GM18873 (cell line): Measurements from ENCODE around the gene INO80.

Experiments
- ATAC-seq: cut with Tn5 transposase; IDR thresholded peaks from one replicate; pipeline ENCODE4 v1.9.1; 2021; ENCODE audit warnings: mild to moderate bottlenecking, moderate library complexity, moderate number of reproducible peaks; ENCODE audit not compliant: unreplicated experiment, low FRiP score

INO80 gene

DNA sequence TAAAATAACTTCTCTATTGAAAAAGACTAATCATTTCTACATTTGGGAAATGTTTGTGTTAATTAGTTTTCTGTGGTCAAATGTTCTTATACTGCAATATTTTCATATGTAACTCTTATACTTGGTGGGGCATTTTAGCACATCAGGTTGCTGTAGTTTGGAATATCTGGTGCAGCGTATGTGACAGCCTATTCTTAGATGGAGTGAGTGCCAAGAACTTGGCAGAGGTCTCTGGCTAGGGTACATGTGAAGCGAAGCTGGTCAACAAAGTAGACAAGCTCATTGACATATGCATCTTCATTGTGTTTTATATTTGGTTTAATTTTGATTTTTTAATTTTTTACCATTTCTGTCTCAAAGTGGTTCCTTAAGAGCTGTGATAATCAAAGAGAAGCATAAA is 109.6 kb downstream of the INO80 start:
- no peak for ATAC-seq

DNA sequence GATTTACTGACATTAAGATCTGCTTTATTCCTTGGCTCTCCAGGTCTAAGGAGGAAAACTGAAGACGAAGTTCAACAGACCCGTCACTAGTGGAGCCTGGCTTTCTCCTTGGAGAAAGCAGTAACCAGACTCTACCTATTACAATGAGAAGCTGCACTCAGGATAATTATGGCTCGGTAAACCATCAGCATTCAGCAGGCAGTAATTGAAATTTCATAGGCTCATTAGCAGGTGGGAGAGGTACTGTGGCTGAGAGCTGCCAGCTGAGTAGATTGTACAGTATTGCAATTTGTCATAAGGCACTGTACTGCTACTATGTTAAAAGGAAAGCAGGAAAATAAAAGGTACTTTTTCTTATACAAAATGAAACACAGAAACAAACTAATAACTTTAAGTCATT is 111.6 kb downstream of the INO80 start:
- no peak for ATAC-seq

DNA sequence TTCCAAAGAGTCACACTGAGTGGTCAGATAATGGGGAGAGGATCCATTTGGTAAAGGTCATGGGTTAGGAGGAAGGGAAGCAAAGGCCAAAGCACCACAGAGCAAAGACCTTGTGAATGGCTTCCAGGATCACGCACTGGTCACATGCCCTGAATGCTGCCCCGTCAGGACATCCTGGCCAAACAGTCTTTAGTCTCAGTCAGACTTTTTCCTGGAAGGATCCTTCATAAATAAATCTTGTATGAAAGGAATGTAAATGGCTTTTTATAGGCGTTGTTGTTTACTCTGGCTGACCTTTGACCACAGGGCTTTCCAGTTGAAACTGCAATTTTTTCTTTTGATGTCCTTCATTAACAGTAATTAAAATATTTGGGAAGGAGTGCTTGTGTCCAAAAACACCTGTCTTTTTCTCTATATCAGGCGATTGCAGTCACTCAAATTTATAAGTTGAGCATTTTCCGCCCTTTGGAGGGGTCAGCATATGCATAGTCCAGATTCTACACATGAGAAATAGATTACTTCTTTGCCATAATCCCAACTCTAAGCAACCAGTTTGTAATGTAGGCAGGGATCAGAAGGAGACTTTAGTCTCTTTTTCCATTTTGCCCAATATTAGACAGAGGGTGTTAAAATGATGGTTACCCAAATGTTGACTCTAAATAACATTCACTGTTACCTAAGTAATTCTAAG is 114.4 kb downstream of the INO80 start:
- no peak for ATAC-seq

DNA sequence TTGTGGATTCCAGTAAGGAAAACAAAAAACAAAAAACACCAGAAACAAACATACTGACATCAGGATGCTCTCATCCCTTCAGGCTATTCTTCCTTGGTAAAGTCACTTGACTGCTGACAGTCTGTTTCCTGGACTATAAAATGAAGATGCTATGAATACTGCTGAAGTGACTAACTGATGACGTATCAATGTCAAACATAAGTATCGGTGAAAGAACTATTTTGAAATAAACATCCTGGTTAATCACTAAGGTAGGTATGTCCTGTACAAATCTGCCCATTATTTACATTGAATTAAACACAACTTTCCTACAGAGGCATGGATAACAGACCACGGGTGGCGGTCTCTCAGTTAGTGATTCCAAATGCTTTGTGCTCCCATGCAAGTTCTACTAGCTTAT is 116.9 kb downstream of the INO80 start:
- no peak for ATAC-seq

DNA sequence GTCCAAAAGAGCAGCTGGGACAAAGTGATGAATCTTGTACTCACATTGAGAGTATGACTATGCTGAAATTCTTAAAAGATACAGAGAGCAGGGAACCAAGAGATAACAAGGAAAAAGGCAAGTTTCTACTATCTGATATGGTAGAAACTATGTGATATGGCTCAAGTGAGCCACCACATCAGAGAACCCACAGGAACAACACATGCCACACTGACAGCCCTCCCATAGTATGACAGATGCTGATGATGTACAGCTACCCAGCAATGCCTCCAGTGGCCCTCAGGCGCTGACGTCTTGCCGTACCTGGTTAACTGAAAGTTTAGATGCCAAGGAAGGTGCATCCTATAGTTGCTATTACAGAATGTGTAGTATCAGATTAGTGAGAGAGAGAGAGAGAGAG is 120.4 kb downstream of the INO80 start:
- ATAC-seq, result no peak

DNA sequence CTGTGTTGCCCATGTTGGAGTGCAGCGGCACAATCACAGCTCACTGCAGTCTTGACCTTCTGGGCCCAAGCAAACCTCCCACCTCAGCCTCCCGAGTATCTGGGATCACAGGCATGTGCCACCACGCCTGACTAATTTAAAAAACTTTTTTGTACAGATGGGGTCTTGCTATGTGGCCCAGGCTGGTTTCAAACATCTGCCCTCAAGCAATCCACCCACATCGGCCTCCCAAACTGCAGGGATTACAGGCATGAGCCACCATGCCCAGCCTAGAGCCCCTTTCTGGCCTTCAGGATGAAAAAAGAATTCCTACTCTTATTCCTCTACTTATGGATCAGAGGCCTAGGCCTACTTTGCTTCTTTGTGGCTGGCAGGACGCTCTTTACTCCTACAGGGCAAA is 123.3 kb downstream of the INO80 start:
- ATAC-seq, result no peak

DNA sequence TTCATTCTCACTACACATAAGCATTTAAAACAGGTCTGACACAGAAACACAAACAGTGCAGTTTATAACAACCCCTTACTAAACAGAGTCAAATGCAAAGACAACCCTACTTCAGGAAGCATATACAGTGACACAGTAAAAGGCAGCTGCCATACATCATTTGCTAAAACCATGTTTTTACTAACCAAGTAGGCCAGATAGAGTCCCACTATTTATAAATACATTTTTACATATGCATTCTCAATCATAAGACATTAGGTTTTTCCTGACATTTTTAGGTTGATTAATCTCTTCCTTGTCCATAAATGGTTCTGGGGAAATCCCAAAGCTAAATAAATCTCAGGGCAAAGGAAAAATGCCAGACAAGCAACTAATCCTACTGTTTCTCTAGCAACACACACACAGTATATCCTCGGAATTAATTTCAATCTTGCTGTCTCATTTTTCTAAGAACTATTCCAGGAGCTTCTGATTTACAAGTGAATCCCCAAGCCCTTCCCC is 123.8 kb downstream of the INO80 start:
- no peak for ATAC-seq

DNA sequence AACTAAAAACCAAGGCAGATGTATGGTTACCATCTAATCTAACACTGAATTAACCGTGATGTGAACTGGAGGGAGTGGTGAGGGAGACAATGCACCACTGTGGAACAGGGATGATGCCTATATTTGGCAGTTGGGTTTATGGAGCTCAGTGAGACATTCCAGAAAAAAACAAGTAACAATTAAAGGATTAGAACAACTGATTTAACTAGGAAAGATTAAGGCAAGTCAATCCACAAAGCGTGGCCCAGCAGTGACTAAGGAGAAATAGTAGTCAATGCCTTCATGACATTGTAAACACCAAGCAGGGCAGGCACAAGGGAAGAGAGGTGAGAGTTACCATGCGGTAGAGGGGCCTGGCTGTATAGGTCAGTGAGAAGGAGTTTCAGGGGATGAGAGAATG is 124.7 kb downstream of the INO80 start:
- ATAC-seq, result no peak

DNA sequence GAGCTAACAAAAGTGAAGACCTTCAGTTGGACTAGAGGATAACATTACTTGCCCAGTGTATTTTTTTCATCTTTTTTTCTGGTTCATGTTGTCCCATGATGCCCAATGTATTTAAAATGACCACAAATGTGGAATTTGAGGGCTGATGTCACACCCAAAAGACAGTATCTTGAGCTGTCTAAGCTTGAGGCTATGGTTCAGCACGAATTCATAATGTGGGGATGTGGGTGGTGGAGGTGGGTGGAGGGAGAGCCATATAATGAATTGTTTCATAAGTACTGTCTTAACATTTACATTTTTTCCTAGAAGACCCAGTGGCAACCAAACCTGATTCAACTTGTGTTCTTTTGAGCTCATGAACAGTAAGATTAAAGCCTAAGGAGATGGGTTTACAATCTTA is 125.3 kb downstream of the INO80 start:
- ATAC-seq, result no peak

DNA sequence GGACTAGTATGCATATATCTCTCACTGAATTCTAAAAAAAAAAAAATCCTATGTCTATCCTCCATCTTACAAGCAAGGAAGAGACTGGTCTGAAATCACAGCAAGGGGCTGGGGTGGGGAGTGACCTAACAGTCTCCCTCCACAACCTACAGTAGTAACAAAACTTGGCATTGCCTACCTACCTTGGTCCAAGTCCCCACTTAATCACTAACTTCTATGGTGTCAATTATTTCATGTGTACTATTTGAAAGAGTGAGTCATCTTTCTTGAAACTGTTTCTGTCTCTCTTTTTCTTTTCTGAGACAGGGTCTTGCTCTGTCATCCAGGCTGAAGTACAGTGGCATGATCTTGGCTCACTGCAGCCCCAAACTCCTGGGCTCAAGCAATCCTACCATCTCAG is 126.0 kb downstream of the INO80 start:
- ATAC-seq, result no peak

DNA sequence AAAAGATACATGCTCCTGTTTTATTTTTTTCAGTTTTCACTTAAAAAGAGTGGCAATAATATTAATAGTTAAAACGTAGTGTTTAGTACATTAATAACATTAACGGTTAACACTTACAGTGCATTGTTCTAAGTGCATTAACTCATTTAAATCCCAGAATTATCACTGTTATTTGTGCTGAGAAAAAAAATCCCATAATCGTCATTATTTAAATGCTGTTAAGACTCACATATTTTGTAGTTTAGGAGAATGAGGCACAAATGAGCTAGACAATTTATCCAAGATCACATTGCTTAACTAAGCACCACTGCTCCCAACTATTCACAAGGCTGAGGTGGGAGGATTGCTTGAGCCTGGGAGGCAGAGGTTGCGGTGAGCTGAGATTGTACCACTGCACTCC is 127.9 kb downstream of the INO80 start:
- no peak for ATAC-seq

DNA sequence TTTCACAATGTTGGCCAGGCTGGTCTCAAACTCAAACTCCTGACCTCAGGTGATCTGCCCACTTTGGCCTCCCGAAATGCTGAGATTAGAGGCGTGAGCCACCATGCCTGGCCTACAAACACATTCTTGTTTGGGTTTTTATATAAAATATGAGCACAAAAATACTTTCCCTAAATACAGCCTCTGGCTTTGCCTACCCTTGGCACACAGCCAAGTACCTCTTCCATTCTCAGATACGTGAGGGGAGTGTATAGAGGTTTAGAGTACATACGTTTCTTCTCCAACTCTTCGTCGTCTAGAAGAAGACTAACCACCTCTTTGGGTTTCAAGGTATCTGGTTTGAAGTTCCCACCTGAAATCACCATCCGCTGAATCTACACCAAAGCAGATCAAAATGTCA is 129.3 kb downstream of the INO80 start:
- ATAC-seq, result no peak

DNA sequence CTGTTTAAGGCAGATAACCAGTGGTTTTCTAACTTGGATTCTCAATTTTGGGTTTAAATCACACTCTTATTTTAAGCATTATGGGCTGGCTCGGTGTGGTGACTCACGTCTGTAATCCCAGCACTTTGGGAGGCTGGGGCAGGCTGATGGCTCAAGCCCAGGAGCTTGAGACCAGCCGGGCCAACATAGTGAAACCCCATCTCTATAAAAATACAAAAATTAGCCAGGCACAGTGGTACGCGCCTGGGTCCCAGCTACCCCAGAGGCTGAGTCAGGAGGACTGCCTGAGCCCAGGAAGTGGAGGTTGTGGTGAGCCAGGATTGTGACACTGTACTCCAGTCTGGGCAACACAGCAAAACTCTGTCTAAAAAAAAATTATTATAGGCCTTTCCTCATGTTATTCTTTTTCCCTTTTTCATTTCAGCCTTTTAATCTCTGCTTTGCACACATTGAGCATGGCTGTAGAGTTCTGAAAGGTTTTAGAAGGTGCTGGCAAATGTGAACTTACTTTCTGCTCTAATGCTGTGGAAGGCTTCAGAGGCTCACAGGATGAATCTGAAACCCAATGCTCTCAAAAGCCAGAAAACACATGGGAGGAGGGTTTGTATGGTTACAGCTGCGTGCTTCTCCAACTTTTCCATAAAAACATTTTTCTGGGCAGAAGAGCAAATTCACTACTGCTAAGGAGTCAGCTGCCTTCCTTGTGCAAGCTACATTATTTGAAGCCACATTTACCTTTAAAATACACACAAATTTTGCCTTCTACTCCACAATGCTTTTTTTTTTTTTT is 130.3 kb downstream of the INO80 start:
- ATAC-seq, result no peak

DNA sequence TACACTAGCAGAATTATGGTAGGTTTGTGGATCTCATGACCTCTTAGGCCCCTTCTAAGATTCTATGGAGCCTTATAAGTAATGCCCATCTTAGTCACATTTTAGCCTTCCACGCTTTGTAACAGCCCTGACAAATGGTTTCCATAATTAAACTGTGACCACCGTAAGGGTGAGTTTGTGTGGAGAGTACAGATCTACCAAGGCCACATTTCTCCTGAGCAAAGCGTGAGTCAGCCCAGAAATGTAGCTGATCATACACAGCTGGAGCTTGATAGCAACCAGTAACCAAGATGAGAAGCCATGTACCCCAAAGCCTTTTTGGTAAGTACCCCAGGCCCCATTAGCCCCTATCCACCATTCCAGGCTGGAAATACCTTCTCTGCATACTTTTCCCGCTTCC is 131.1 kb downstream of the INO80 start:
- ATAC-seq, result no peak

DNA sequence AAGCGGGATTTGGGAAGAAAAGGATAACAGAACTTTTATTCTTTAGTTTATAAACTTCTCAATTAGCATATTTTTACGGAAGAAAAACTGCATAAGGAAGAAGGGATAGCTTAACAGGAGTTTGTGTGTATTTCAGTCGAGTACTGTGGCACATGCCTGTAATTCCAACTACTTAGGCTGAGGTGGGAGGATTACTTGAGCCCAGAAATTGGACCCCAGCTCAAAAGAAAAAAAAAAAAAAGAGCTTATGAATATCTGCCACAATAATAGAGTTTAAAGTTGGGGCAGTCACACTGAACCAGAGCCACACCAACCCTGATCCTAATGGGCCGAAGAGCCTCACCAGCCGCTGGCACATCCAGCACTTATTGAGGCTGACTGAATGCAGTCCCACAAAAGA is 131.7 kb downstream of the INO80 start:
- ATAC-seq, result no peak

DNA sequence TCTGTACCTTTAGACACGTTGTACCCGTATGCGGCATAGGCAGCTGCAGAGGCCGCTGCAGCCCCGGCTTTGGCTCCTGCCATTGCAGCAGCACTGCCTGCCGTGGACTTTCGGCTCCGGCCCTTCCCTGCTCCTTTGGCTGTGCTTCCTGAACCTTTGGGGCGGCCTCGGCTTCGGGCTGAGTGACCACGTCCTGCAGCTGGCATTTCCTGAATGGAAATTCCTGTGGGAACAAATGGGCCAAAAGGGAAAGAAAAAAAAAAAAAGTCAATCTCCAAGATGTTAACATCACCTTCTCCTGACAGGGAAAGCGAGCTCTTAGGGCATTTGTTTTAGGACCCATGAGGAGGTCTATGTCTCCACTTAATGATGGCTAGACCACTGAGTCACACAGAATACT is 133.2 kb downstream of the INO80 start:
- no peak for ATAC-seq

DNA sequence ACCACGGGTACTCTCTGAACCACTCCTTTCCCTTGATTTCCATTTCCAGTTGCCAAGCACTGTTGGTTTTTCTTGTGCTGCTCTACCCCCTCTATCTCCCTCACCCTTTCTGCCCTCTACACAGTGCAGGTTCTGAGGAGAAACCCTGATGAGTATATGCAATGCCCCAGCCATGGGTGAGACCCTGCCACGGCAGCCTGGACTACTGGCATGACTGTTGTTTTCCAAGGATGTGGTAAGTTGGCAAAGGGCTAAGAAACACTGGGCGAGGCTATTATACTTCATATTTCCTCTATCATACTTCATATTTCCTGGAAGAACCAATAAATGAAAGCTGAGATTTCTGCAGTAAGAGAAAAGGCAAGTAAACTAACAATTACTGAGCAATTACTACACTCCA is 134.9 kb downstream of the INO80 start:
- no peak for ATAC-seq

DNA sequence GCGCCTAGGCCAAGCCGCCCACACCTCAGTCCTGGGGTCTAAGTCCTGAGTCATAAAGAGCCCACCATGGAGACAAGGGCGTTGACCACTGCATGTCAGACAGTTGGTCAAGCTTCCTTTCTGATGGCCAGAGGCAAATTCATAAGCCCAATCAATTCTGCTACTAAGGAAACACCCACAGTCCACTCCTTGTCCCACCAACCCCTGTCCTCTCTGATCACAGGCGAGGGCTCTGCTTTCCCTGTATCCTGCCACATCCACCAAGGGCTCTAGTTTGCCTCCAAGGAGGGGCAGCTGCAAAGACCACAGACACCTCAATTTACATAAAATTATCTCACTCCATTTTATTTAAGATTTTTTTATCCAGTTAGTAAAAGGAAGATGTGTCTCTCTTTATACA is 137.5 kb downstream of the INO80 start:
- no peak for ATAC-seq

DNA sequence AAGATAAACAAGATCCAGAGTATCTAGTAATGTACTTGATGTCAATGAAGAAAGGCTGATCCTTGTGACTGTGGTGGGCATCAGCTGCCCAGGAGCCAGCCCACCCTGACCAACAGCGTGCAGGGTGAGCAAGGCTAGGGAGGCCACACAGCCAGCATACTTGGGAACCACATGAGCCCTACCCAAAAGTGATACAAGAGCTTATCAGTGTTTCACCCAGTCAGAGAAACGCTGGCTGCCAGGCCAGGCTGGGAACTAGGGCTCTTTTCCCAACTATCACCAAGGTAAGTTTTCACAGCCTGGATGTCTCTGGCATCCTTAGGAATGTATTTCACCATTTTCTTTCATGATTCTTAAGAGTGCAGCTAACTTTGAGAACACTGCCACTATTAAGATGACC is 137.9 kb downstream of the INO80 start:
- no peak for ATAC-seq

DNA sequence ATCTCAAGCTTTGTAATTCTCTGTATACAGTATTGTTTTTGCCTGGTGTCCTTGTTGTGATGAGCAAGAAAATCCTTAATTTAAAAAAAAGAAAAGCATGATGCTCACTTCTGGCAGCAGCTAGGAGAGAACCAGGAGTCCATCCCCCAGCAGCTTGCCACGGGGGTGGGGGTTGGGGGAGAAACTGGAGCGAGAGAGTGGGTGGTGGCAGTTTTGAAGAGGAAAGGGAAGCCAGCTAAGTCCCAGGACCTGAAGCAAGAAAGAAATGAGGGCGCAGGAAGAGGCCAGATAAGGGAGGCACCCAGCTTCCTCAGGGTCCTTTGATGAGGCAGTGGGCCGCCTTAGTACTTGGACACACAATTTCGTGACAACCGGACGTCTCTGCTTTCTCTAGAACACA is 139.3 kb downstream of the INO80 start:
- ATAC-seq, result no peak

DNA sequence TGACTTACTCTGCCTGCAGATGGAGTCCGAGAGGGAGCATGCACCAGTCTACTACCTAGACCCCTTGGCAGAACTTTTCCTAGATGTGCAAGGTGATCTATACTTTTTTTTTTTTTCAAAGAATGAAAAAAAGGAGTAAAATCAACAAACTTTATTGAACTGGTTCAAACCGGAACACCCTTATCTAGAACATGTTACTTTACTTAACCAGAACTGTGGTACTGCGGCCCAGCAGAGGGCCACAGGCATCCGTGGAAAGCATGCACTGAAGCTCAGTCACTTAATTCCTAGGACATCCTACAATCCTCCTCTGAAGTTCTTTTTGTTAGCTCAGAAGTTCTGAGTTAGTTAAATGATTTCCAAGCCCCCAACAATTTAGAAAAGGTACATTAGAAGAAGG is 141.2 kb downstream of the INO80 start:
- ATAC-seq, result no peak

DNA sequence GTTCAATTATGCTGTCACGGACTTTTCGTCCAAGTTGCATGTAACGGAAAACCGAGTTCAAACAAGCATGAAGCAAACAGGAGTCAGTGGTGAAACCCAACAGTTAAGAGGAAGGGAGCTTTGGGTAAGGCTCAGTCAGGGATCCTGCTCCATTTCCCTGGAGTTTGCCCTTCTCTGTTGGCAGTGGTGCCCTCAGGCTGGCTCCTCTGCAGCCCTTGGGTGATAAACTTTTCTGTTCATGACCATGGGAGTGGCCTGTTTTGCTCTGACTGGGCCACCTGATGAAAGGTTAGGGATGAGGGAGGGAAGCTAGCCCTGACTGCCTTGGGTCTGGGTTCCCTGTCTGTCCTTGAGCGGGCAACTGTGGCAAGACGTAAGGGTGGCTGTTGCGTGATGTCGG is 146.7 kb downstream of the INO80 start:
- ATAC-seq, result no peak
